ENCODE results near the gene ARSB. TPM values are rescaled to one million over a fixed set of nuclear protein-coding genes. Genes with fewer than 3 reads are reported as not detected.
A peak's percentile ranks its signal among the peaks of the same experiment; 100 is the strongest.

The ARSB gene
- total RNA-seq, 4 donors from 2014 or later = 1.2 to 8.8 (median 7.1) TPM

DNA sequence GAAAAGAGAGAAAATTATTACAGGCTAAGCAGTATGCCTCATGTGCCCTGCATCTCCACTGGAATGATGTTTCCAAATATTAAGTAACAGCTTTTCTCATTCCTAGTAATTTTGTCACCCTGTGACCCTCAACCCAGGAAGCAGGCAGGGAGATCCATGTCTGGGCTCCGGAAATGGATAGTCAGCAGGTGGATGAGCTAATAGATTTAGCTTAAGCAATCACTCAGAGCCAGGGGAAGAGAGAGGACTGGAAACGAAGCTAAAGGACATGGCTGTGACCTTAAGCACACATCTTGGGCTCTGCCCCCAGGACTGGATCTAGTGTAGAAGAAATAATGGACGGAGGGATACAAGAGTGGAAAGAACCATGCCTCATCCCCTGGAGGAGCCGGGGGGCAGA, 89.5 kb downstream of the ARSB start:
- peaks cover 0 to 9% (median 0%) of the 10 kb centered on the region in 3 donors for H3K9me3 ChIP-seq
- 67 to 79% methylated on average over 4 of the region's 4 CpGs for WGBS, 2 donors
- H3K4me1 ChIP-seq = peaks cover 0 to 7% (median 0%) of the 10 kb centered on the region in 3 donors
- intact Hi-C loops (cut with DNase I) = no loop called here
- H3K4me3 ChIP-seq = no peak overlapping the region
- H3K36me3 ChIP-seq = no peaks in the 10 kb centered on the region
- no peaks in the 10 kb centered on the region for H3K27me3 ChIP-seq
- TF ChIP-seq POLR2A (IDR thresholded peaks at IDR 0.05) = no peak
- TF ChIP-seq, protein P1, sequence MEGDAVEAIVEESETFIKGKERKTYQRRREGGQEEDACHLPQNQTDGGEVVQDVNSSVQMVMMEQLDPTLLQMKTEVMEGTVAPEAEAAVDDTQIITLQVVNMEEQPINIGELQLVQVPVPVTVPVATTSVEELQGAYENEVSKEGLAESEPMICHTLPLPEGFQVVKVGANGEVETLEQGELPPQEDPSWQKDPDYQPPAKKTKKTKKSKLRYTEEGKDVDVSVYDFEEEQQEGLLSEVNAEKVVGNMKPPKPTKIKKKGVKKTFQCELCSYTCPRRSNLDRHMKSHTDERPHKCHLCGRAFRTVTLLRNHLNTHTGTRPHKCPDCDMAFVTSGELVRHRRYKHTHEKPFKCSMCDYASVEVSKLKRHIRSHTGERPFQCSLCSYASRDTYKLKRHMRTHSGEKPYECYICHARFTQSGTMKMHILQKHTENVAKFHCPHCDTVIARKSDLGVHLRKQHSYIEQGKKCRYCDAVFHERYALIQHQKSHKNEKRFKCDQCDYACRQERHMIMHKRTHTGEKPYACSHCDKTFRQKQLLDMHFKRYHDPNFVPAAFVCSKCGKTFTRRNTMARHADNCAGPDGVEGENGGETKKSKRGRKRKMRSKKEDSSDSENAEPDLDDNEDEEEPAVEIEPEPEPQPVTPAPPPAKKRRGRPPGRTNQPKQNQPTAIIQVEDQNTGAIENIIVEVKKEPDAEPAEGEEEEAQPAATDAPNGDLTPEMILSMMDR (IDR thresholded peaks at IDR 0.05) = no peak
- no peak for DNase-seq
- peak overlapping the region in 1 of 4 donors; percentile 38 for H3K27ac ChIP-seq

DNA sequence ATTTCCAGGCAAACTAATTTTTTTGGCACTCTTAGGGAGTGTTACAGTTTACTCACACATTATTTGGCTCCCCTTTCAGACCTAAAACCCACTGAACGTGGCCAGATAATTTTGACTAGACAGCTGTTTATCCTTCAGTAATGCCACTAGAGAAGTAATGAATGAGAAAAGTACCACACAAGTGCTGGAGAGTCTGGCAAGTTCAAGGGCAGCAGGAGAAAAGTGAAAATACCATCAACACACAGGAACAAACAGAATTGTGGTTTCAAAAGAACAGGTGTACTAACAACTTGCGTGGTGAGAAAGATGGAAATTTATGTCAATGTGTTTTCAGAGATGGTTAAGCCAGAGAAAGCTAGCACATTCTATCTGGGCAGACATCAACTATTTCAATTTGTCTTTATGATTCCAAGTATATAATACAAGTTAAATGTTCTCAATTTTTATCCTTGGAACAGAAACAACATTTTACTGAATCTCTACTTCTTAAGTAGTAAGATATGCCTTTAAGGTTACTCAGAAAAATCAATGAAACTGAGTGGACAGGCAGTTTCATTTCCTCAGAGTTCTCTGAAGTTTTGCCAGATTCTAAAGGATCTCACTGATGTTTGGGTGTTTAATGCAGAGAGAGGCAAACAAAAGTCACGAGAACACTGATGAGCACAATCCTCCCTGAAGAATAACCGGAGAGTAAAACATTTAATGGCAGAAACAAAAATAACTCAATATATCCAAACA, 91.0 kb downstream of the ARSB start:
- DNase-seq = no peak
- Histone ChIP-seq H3K36me3 (no peaks in the 10 kb centered on the region), H3K9me3 (peaks cover 0 to 6% (median 0%) of the 10 kb centered on the region in 3 donors), H3K27me3 (no peaks in the 10 kb centered on the region), H3K4me1 (peaks cover 0 to 11% (median 0%) of the 10 kb centered on the region in 3 donors), H3K4me3 (no peak overlapping the region), H3K27ac (no peak overlapping the region)
- intact Hi-C loops (cut with DNase I) = no loop called here
- 60 to 67% methylated on average over 4 of the region's 4 CpGs for WGBS, 2 donors
- TF ChIP-seq, protein P1 (IDR thresholded peaks at IDR 0.05) = no peak
- no peak for TF ChIP-seq POLR2A (IDR thresholded peaks at IDR 0.05)

DNA sequence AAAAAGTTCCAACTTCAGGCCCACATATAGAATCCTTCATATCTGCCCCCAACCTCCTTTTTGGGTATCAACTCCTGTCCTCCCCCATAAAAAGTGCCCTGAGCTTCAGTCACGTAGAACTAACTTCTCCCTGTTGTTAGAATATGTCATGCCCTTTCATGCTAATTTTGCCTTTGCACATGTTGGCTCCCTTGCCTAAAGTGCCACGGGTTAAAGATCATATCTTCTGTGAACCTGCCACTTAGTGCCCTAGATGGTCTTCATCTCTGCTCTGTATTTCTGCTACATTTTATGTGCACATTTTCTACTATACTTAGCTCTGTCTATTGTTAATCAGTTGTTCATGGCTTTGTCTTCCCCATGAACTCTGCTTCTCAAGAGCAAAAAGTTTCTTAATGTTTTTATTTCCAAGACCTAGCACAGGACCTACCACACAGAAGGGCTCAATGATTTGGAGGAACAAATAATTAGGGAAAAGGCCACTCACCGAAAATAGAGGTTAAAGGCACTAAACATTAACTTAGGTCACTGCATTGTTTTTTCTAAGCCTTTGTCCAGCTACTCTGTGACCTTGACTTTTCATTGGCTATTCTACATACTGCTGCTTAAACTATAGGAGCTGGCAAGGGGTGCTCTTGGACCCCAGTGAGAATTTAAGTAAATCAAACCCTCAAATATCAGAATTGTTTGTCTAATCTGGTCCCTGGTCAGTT, 94.3 kb downstream of the ARSB start:
- no peaks in the 10 kb centered on the region for H3K9me3 ChIP-seq
- TF ChIP-seq, protein P1 (IDR thresholded peaks at IDR 0.05) = no peak
- TF ChIP-seq POLR2A (IDR thresholded peaks at IDR 0.05) = no peak
- H3K27me3 ChIP-seq = no peaks in the 10 kb centered on the region
- DNase-seq = no peak
- no peak overlapping the region for H3K4me3 ChIP-seq
- WGBS, 2 donors = 87 to 93% methylated on average over 3 of the region's 3 CpGs
- H3K36me3 ChIP-seq = no peaks in the 10 kb centered on the region
- no peak overlapping the region for H3K27ac ChIP-seq
- peaks cover 0 to 9% (median 0%) of the 10 kb centered on the region in 3 donors for H3K4me1 ChIP-seq
- intact Hi-C loops (cut with DNase I) = no loop called here

DNA sequence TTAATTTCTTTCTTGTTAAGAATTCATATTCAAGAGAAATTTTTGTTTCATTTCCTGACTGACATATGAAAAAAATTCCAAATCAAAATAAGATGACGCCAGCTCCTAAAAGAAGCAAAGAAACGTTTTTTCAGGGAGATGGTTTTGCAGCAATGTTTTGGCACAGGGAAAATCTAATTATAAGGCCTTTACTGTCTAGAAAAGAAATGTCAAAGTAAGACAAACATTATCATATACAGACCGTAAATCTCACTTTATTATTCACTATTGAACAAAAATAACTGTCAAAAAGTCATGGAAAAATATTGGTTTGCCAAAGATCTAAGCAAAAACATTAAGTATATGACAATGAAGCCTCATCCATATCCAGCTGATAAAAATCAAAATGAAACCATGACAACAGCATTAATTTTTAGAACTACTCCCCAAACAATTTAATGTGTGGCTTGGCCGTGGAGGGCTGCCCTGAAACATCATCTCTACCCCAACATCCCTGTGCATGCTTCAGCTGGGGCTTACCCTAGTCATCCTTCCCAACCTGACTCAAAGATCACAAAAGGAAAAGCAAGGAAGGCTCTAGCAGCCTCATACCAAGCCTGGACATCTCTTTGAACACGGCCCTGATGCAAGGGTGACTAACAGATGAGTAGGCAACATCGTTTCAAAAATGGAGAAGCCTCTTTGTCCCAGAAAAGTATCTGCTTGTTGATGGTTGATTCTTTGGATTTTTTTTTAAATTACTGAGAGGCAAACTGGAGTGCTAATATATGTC, 95.6 kb downstream of the ARSB start:
- Histone ChIP-seq H3K4me3 (no peak overlapping the region), H3K27me3 (no peaks in the 10 kb centered on the region), H3K9me3 (no peaks in the 10 kb centered on the region), H3K27ac (no peak overlapping the region), H3K4me1 (peaks cover 0 to 7% (median 0%) of the 10 kb centered on the region in 3 donors), H3K36me3 (no peaks in the 10 kb centered on the region)
- no peak for TF ChIP-seq POLR2A (IDR thresholded peaks at IDR 0.05)
- TF ChIP-seq, protein P1 (IDR thresholded peaks at IDR 0.05) = no peak
- WGBS, 2 donors = 57 to 65% methylated on average over 6 of the region's 6 CpGs
- intact Hi-C loops (cut with DNase I) = no loop called here
- no peak for DNase-seq
